PFSK-1 (cell line): ENCODE results near the gene COIL.

Source experiments
- FOXP2 ChIP-seq: optimal IDR thresholded peaks from 2 replicates; pipeline ENCODE3; 2011; ENCODE audit warnings: borderline replicate concordance, control low read depth, inconsistent platforms; ENCODE audit not compliant: insufficient read depth; ENCODE audit errors: extremely low read length, extremely low read depth
- POLR2AphosphoS5 ChIP-seq: IDR thresholded peaks from 2 replicates; pipeline ENCODE4 v1.6.1; 2012; ENCODE audit warnings: low read depth, mild to moderate bottlenecking, control low read depth, low read length, moderate library complexity
- REST ChIP-seq, 2 experiments: IDR thresholded peaks; 2 replicates each; pipeline versions ENCODE4 v1.6.1 to v1.8.0; 2011 to 2012; ENCODE audit warnings: low read depth in 2 of 2, low read length in 2 of 2, control low read depth in 1 of 2, inconsistent platforms in 1 of 2, mild to moderate bottlenecking in 1 of 2, moderate library complexity in 1 of 2; ENCODE audit not compliant: insufficient read depth in 1 of 2
- SIN3A ChIP-seq: IDR thresholded peaks from 2 replicates; pipeline ENCODE4 v1.6.1; 2012; ENCODE audit warnings: mild to moderate bottlenecking, low read length, moderate library complexity, borderline replicate concordance; ENCODE audit not compliant: insufficient read depth
- TAF1 ChIP-seq: IDR thresholded peaks from 2 replicates; pipeline ENCODE4 v1.6.1; 2012; ENCODE audit warnings: low read length, control low read depth, borderline replicate concordance; ENCODE audit not compliant: insufficient read depth

Gene COIL

GRCh38 chr17:56975656-56976055 lies 14.8 kb upstream of the COIL start:
- TF ChIP-seq FOXP2 (no peak), REST (IDR thresholded peaks at IDR 0.05; ENCODE audit: insufficient read depth in 1 of 2, low read depth in 2 of 2, low read length in 2 of 2) (no peak), SIN3A (no peak), TAF1 (no peak), POLR2AphosphoS5 (no peak)

GRCh38 chr17:56974055-56974454 lies 13.2 kb upstream of the COIL start:
- no peak for TF ChIP-seq TAF1
- TF ChIP-seq POLR2AphosphoS5: no peak
- TF ChIP-seq FOXP2: no peak
- no peak for TF ChIP-seq SIN3A
- TF ChIP-seq REST (IDR thresholded peaks at IDR 0.05; ENCODE audit: insufficient read depth in 1 of 2, low read depth in 2 of 2, low read length in 2 of 2): no peak

GRCh38 chr17:56973520-56973919 lies 12.7 kb upstream of the COIL start:
- no peak for TF ChIP-seq POLR2AphosphoS5
- TF ChIP-seq REST (IDR thresholded peaks at IDR 0.05; ENCODE audit: insufficient read depth in 1 of 2, low read depth in 2 of 2, low read length in 2 of 2): no peak
- TF ChIP-seq FOXP2: no peak
- TF ChIP-seq SIN3A: no peak
- no peak for TF ChIP-seq TAF1

GRCh38 chr17:56972111-56972730 lies 11.4 kb upstream of the COIL start:
- TF ChIP-seq SIN3A (no peak), REST (IDR thresholded peaks at IDR 0.05; ENCODE audit: insufficient read depth in 1 of 2, low read depth in 2 of 2, low read length in 2 of 2) (no peak), TAF1 (no peak), FOXP2 (no peak), POLR2AphosphoS5 (no peak)
